Stimulated activated CD8-positive, alpha-beta memory T cell treated with anti-CD3 and anti-CD28 coated beads, Interleukin-15, amount 100 ng/mL, for 24 hours (primary cell): ENCODE results near the gene SF3A2.
"Not testable (repeated sequence)": the region's sequence is repeated elsewhere in the genome, so short reads cannot be mapped to it uniquely, and the experiment has no call there.

Experiments
- DNase-seq: peaks from one replicate; pipeline ENCODE4 v3.0.0-alpha.2; 2020; ENCODE audit warnings: low read depth

SF3A2 gene

DNA sequence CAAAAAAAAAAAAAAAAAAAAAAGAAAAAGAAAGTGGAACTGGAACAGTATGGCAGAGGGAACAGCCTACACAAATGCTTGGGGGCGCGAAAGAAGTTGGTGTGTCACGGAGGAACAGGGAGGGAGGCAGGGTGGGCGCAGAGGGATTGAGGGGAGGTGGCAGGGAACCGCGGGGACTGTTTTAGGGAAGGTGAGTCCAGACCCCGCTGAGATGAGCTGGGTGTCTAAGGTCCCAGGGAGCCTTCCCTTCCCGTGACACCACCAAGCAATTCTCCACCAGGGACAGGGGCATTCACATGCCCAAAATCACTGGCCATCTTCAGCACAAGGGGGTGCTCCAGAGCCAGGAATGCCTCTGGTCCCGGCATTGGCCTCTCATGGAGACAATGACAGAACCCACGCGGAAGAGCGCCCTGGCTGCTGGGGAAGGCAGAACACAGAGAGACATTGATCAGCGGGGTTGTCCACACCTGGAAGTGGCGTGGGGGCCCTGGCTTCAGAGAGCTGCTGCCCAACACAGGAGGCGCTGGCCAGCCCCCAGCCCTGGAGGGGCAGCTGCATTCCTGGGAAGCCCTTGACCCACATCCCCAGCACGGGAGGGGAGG lies 38.4 kb downstream of the SF3A2 start:
- no peak for DNase-seq

DNA sequence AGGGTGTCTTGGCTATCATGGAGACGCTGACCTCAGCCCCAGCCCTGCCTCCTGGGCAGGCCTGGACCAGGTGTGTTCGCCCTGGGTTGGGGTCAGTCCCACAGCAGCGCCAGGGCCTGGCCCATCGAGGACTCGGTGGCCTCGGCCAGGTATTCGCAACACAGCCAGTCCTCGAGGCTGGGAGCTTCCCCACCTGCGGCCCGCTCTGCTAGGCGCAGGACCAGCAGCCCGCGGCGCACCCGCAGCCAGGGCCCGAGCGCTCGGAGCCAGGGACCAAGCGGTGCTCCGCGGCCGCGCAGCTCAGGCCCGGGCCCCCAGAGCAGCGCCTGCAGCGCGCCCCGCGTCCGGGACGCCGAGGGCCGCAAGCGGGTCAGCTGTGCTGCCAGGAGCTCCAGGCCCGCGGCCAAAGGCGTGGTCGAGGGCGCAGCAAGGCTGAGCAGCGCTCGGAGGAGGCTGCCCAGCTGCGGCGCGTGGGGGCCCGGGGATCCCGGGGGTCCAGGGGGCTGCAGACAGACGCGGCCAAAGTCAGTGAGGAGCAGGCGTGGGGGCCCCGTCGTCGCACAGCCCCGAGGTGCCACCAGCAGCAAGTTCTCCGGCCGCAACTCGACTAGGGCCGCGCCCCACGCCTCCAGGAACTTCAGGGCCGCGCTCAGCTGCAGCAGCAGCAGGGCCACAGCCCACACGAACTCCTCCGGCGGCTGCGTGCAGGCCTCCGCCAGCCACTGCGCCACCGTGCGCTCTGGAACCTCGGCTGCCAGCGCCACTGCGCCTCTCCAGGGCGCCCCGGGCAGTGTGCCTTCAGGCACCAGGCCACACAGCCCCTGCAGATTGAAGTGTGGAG lies 39.2 kb downstream of the SF3A2 start:
- no peak for DNase-seq

DNA sequence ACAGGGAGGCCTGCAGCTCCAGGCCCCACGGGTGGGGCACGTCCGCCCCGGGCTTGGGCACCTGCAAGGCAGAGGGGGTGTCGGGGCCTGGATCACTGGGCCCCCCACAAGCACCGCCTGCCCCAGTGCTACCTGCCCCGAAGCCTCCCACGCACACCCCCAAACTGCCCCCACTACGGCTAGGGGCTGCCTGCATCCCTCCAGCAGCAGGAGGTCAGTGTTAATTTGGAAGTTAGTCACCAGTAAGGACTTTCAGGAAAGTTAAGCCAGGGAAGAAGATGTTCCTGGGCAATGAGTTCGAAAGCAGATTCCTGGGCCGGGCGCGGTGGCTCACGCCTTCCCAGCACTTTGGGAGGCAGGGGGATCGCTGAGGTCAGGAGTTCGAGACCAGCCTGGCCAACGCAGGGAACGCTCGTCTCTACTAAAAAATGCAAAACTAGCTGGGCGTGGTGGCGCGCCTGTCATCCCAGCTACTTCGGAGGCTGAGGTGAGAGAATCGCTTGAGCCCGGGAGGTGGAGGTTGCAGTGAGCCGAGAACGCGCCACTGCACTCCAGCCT lies 39.9 kb downstream of the SF3A2 start:
- DNase-seq: no peak

DNA sequence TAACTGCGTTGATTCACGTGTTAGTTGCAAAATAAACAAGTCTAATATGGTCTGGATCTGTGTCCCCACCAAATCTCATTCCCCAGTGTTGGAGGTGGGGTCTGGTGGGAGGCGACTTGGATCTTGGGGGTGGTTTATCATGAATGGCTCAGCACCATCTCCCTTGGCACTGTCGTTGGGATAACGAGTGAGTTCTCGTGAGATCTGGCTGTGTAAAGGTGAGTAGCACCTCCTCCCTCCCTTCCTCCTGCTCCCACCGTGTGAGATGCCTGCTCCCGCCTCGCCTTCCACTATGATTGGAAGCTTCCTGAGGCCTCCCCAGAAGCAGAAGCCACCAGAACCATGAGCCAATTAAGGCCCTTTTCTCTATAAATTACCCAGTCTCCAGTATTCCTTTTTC lies 40.5 kb downstream of the SF3A2 start:
- DNase-seq: no peak

GRCh38 chr19:2278459-2279158 lies 42.0 kb downstream of the SF3A2 start:
- no peak for DNase-seq

GRCh38 chr19:2280633-2281264 lies 44.1 kb downstream of the SF3A2 start:
- no peak for DNase-seq

DNA sequence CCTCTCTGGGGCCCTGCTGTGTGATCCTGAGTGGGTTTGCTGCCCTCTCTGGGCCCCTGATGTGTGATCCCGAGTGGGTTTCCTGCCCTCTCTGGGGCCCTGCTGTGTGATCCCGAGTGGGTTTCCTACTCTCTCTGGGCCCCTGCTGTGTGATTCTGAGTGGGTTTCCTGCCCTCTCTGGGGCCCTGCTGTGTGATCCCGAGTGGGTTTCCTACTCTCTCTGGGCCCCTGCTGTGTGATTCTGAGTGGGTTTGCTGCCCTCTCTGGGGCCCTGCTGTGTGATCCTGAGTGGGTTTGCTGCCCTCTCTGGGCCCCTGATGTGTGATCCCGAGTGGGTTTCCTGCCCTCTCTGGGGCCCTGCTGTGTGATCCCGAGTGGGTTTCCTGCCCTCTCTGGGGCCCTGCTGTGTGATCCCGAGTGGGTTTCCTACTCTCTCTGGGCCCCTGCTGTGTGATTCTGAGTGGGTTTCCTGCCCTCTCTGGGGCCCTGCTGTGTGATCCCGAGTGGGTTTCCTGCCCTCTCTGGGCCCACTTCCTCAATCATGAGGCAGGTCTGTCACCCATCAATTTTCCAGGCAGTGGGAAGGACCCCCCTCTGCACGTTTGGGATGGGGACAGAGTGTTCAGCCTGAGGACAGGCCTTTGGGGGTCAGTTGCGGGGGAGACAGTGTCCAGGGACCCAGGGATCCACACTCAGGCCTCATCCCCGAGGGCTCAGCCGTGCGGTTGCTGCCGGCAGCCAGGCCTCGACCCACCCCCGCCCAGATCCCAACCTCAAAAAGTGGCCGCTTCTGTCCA lies 44.8 kb downstream of the SF3A2 start:
- not testable (repeated sequence) for DNase-seq

DNA sequence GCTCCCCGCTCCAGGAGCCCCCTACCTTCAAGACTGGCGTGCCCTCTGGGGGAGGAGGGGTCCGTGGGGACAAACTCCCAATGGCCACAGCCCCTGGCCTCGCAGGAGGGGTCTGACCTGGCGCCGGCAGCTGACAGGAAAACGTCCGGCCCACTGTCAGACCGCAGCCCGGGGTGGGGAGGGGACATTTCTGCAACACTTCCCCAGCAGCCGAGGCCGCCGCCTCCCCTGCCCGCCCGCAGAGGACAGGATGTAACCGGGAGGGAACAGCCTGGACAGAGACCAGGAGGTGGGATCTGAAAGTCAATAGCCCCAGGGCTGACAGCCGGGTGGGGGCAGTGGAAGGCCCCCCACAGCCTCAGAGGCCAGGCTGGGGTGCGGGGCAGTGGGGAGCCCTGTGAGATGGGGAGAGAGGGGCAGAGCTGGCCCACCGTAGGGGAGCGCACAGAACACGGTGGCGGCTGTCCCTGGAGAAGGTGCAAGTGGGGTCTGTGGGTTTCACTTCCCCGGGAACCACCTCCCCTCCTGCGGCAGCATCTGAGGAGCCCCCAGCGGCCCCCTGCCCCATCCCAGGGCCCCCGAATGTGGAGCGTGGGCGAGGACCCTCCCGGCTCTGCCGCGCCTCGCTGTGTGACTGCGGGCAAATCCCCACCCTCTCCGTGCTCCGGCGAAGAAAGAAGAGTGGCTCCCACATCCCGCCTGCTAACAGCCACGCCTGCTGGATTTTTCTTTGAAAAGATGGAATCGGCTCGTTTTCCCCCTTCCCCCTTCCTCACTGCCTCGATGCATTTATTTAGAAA lies 45.6 kb downstream of the SF3A2 start, which contains the start of gene PEAK3:
PEAK3 (minus strand) TSS at position 114 of the 800 bp plus-strand sequence. CDS start 1,244 bp downstream, outside the sequence.
- no peak for DNase-seq

- no peak for DNase-seq
Observed at GRCh38 chr19:2282862-2283237, 46.2 kb downstream of the SF3A2 start.

DNA sequence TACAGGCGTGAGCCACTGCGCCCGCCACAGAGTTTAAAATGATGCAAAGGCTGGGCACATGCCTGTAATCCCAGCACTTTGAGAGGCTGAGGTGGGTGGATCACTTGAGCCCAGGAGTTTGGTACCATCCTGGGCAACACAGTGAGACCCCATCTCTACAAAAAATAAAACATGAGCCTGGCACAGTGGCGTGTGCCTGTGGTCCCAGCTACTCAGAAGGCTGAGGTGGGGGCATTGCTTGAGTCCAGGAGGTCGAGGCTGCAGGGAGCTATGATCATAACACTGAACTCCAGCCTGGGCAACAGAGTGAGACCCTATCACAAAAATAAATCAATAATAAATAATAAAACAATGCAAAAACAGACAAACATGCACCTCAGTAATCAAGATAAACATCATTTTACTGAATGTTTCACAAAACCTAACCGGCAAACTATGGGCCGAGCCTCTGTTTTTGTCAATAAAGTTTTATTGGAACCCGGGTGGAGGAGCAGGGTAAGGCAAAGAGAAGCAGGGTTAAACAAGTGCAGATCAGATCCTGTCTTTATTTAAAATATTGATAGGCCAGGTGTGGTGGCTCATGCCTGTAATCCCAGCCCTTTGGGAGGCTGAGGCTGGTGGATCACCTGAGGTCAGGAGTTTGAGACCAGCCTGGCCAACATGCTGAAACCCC lies 47.3 kb downstream of the SF3A2 start:
- no peak for DNase-seq

GRCh38 chr19:2286402-2287140 lies 49.9 kb downstream of the SF3A2 start:
- DNase-seq: no peak

GRCh38 chr19:2287585-2288337 lies 51.1 kb downstream of the SF3A2 start:
- no peak for DNase-seq

- DNase-seq: no peak
Observed at GRCh38 chr19:2288338-2288817, 51.8 kb downstream of the SF3A2 start.

- no peak for DNase-seq
Observed at GRCh38 chr19:2288818-2289713, 52.4 kb downstream of the SF3A2 start.

- DNase-seq: no peak
Observed at GRCh38 chr19:2289714-2290435, 53.3 kb downstream of the SF3A2 start.

DNA sequence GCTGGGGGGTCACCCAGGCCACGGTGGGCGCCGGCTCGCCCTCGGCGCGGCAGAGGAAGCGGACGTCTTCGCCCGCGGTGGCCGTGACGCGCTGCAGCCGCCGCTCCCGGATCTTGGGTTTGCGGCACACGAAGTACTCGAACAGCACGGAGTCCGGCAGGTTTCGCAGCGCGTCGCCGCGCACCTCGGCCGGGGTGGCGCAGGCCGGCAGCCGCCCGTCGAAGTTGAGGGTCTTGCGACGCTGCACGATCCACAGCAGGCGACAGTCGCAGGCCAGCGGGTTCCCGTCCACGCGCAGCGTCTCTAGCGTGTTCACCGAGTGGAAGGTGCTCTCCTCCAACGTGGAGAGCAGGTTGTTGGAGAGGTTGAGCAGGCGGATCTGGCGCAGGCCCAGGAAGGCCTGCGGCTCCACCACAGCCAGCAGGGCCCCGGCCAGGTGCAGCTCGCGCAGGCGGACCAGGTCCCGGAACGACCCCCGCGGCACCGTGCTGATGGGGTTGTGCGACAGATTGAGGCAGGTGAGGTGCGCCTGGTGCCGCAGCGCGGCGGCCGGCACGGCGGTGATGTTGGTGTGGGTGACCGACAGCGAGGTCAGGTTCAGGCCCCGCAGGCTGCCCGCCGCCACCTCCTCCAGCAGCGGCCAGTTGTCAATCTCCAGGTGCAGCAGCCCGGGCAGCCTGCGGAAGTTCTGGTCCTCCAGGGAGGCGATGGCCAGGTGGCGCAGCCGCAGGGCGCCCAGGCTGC lies 54.0 kb downstream of the SF3A2 start:
- DNase-seq: no peak
